GM13976 (cell line): ENCODE data around the gene ISG20L2.

ENCODE experiments used
- DNase-seq: peaks from one replicate; pipeline ENCODE4 v3.0.0; 2012; ENCODE audit warnings: low spot score
- in situ Hi-C: fragments of 300-500 bp; cut with MboI; formaldehyde crosslinking; loops from one replicate; pipeline ENCODE4 v1.12.0; 2022; ENCODE audit warnings: low sequenced_read_pairs, mixed read lengths, inconsistent platforms; ENCODE audit not compliant: unreplicated experiment
- TF ChIP-seq, protein P1 (sequence below): IDR thresholded peaks from 2 replicates; pipeline ENCODE4 v1.5.1; 2012; ENCODE audit warnings: borderline replicate concordance, mild to moderate bottlenecking; ENCODE audit not compliant: insufficient read depth; ENCODE audit errors: extremely low read depth, missing control alignments, control extremely low read depth

The ISG20L2 gene

DNA sequence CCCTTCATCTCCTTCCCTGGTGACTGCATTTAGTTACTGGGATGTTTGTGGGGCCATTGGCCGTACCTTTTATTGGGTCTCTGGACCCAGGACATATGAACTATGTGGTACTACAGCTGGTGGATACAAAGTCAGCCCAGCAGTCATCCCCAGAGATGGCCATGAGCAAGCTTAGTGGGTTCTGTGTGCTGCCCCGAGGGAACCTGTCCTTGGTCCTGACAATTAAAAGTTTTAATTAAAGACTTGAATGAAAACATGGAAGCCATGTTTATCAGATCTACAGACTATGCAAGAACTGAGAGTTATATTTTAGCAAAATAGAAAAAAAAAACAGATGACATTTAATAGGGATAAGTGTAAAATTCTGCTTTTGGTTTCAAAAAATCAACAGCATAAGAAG lies 48.5 kb downstream of the ISG20L2 start:
- in situ Hi-C loops, result no loop called here
- no peak for DNase-seq
- TF ChIP-seq, protein P1, sequence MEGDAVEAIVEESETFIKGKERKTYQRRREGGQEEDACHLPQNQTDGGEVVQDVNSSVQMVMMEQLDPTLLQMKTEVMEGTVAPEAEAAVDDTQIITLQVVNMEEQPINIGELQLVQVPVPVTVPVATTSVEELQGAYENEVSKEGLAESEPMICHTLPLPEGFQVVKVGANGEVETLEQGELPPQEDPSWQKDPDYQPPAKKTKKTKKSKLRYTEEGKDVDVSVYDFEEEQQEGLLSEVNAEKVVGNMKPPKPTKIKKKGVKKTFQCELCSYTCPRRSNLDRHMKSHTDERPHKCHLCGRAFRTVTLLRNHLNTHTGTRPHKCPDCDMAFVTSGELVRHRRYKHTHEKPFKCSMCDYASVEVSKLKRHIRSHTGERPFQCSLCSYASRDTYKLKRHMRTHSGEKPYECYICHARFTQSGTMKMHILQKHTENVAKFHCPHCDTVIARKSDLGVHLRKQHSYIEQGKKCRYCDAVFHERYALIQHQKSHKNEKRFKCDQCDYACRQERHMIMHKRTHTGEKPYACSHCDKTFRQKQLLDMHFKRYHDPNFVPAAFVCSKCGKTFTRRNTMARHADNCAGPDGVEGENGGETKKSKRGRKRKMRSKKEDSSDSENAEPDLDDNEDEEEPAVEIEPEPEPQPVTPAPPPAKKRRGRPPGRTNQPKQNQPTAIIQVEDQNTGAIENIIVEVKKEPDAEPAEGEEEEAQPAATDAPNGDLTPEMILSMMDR, result no peak

DNA sequence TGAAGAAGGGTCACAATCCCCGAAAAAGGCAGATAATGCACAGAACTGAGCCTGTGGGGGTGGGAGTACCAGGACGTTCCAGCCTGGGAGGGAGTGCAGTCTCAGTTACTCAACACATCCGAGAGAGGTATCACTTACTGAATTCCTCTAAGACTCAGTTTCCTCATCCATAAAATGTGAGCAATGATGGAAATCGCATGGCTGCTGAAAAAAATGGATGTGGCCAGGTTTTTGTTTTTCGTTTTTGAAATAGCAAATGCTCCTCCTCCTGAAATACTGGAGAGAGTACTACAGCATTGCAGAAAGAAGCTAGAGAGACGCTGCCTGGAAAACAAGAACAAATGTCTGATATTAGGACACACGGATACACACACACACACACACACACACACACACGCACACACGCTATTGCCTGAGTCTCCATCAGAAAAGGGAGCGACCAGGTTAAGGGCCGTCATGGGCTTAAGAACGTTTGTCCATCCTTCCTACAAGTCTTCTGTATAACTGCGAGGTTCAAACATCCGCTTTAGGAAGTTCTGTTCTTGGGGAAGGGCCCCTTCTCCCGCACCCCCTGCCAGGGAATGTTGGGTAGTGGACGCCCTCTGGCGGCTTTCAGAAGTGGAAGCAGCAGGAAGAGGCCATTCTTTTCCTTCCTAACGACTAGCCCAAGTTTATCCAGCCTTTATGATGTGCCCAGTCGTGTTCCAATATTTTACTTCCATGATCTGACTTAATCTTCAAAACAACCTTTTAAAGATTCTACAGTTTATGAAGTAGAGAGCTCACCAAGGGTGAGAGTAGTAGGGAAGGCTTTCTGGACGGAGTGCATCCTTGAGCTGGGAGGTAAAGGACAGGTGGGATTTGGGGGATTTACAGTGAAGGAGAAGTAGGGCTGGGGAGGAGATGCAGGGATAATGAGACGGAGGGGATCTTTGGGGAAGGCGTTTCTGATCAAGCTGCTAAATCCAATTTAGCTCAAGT lies 50.7 kb downstream of the ISG20L2 start:
- DNase-seq, result peak; percentile 73
- in situ Hi-C loops, result no loop called here

DNA sequence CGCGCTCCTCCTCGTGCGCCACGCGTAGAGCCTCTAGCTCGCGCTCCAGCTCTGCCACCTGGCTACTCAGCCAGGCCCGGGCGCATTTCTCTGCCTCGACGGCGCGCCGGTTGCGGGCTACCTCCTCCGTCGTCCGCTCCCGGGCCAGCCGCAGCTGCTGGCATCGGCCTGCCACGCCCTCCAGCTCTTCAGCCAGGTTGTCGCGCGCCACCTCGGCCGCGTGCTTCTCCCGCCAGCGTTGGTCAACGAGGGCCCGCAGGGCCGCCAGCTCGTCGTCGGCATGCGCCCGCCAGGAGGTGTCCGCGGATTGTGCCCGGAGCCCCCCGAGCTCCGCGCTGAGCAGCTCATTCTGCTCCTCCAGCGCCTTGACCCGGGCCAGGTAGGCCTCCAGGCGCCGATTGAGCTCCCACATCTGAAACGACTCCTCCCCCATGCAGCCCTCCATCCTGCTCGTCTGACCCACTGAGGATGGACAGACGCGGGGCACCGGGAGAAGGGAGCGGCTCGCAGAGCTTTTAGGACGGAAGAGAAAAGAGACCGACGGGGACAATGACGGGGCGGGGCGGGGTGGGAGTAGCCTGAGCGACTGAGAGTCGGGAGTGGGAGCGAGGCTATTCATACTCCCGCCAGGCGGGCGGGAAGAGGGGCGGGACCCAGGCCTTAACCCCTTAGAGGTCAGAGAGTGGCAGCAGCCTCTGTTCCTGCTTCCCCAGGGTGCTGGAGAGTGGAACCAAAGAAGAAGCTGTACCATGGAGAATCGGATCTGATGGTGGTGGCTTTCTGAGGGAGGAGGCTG lies 51.5 kb downstream of the ISG20L2 start, which contains the start of gene NES:
Gene NES, minus strand, starts transcription at position 588 of the 796 bp plus-strand sequence. Its CDS starts 143 bp downstream, at position 445.
- in situ Hi-C loops, result no loop called here
- TF ChIP-seq, protein P1, result no peak
- DNase-seq, result no peak

More for the DNA sequence above, 50.7 kb downstream of the ISG20L2 start:
- TF ChIP-seq, protein P1, result peak; percentile 83

DNA sequence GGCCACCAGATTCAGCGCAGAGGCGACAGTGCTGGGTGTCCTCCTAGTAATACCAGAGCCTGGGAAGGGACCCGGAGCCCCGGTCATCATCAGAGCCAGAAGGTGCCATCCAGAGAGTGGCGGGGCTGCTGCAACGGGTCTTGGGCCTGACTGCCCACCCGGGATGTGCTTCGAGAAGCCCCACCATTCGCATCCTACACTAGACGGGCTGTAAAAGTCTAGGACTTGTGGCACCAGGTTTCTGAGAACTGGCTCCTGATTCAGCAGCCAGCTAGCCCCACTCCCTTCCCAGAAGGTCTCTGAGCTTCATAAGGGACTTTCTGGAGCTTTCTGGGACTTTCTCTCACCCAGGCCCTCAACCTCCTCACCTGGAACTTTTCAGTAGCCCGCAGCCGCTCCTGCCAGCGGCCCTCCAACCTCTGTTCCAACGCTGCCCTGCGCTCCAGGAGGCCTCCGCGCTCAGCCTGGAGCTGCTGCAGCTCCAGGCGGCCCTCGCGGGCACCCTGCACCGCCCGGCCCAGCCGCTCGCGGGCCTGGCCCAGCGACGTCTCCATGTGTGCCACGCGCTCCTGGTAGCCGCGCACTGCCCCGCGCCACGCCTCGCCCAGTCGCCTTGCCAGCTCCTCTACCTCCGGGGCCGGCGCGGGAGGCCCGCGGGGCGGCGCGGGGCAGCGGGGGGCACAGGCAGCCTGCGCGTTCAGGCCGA lies 52.3 kb downstream of the ISG20L2 start:
- no peak for DNase-seq
- TF ChIP-seq, protein P1, result no peak
- in situ Hi-C loops, result no loop called here

DNA sequence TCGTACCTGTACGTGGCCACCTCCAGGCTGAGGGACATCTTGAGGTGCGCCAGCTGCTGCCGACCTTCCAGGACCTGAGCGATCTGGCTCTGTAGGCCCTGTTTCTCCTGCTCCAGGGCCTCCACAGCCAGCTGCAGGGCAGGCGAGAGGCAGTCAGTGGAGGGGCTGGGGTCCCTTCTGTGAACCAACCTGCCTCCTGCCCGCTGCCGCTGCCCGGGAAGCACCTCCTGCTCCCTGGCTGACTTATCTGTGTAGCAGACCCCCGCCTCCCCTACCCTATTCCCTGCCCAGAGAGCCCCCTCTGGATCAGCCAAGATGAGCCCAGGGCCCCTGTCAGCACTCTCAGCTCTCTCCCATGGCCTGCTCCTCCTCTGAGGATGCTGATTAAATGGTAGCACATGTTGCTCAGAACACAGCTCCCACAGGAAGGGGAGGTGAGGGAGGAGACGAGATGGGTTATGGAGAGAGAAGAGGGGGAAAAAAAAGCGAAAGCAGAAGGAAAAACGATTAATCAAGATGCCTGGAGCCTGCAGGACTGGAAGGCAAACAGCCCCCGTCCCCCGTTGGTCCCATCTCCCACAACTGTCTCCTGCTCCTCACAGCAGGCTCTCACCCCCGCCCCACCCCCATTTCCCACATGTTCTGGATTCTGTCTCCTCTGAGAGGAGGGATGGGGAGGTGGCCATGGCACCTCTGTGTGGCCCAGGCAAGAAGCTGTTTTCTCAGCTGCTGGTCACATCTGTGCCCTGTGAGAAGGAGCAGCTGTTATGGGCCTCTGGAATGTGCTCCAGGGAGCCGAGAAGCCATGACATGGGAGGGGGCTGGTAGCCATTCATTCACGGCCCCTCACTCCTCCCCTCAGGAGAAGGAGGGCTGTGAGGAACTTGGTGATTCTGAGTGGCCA lies 53.1 kb downstream of the ISG20L2 start:
- in situ Hi-C loops, result no loop called here
- TF ChIP-seq, protein P1, result no peak
- no peak for DNase-seq
